ENCODE measurements around the gene PNPT1.
"Not testable (repeated sequence)": the region's sequence is repeated elsewhere in the genome, so short reads cannot be mapped to it uniquely, and the experiment has no call there.

PNPT1 gene

DNA sequence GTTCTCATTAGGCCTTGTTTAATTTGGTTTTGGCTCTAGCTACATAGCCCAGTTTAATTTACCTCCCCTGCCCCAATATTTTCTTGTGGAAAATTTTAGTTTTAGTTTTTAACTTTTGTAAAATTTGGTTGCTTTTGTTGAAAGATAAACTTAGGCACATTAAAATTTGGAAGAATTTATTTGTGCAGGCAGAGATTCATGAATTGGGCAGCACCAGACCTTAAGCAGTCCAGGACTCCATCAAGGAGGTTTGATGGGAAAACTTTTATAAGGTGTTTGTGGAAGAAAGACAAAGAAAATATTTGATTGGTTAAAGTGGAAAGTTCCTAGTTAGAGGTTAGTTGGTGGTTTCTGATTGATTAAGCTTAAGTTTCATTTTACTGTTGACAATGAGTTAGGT, 16.4 kb upstream of the PNPT1 start:
- no peak overlapping the region for H3K27ac Mint-ChIP-seq

DNA sequence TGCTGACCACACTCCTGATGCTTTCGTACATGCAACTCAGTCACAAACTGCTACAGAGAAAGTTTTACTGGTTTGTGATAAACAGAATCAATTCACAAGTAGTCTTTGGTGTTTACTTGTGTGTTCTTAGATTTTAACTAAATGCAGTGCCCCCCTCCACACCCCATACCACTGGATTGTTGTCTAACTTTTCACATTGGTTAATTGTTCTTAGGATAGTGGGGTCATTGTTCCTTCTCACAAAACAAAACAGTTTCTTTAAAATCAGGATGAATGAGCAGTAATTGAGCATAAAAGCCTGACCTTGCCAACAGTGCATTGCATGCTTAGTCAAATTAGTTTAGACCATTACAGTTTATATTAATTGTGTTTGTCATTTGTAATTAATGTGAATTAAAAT, 14.1 kb upstream of the PNPT1 start:
- Mint-ChIP-seq H3K27ac (no peak overlapping the region), H3K9me3 (no peaks in the 10 kb centered on the region), H3K4me1 (no peaks in the 10 kb centered on the region), H3K27me3 (peaks cover 12% of the 10 kb centered on the region), H3K36me3 (ENCODE audit: low read depth) (no peaks in the 10 kb centered on the region), H3K4me3 (no peak overlapping the region)
- ATAC-seq = no peak
- DNase-seq = no peak

More for the DNA sequence above, 16.4 kb upstream of the PNPT1 start:
- ATAC-seq = no peak
- Mint-ChIP-seq H3K27me3 (peaks cover 9% of the 10 kb centered on the region), H3K4me1 (no peaks in the 10 kb centered on the region), H3K9me3 (no peaks in the 10 kb centered on the region), H3K36me3 (ENCODE audit: low read depth) (no peaks in the 10 kb centered on the region), H3K4me3 (no peak overlapping the region)
- no peak for DNase-seq

DNA sequence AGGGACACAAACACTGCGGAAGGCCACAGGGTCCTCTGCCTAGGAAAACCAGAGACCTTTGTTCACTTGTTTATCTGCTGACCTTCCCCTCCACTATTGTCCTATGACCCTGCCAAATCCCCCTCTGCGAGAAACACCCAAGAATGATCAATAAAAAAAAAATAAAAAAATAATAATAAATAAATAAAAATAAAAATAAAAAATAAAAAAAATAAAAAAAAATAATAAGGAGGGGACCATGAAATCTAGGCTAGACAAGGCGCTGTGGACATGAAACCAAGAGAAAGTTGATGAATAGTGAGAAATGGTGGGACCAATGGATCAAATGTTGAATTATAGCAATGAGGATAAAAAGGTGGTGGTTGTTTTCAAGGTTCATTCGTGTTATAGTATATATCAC, 12.6 kb upstream of the PNPT1 start:
- not testable (repeated sequence) for ATAC-seq; H3K9me3 Mint-ChIP-seq; H3K4me3 Mint-ChIP-seq; H3K4me1 Mint-ChIP-seq; H3K36me3 Mint-ChIP-seq (ENCODE audit: low read depth); DNase-seq; H3K27ac Mint-ChIP-seq
- H3K27me3 Mint-ChIP-seq = peaks cover 12% of the 10 kb centered on the region

DNA sequence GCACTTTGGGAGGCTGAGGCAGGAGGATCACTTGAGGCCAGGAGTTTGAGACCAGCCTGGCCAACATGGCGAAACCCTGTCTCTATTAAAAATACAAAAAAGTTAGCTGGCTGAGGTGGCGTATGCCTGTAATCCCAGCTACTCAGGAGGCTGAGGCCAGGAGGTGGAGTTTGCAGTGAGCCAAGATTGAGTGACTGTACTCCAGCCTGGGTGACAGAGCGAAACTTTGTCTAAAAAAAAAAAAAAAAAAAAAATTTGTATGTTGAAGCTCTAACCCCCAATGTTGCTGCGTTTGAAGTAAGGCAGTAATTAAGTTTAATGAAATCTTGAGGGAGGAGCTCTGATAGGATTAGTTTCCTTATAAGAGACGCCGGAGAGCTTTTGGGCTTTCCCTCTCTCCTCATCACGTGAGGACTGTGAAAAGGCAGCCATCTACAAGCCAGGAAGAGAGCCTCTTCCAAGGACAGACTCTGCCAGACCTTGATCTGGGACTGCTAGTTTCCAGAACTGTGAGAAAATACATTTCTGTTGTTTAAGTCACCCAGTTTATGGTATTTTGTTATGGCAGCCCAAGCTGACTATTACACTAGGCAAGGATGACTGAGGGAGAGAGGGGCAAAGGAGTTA, 11.5 kb upstream of the PNPT1 start:
- Mint-ChIP-seq H3K27ac (no peak overlapping the region), H3K27me3 (peaks cover 19% of the 10 kb centered on the region), H3K9me3 (no peaks in the 10 kb centered on the region), H3K4me3 (no peak overlapping the region), H3K36me3 (ENCODE audit: low read depth) (no peaks in the 10 kb centered on the region), H3K4me1 (no peaks in the 10 kb centered on the region)
- DNase-seq (no peak), ATAC-seq (no peak)

DNA sequence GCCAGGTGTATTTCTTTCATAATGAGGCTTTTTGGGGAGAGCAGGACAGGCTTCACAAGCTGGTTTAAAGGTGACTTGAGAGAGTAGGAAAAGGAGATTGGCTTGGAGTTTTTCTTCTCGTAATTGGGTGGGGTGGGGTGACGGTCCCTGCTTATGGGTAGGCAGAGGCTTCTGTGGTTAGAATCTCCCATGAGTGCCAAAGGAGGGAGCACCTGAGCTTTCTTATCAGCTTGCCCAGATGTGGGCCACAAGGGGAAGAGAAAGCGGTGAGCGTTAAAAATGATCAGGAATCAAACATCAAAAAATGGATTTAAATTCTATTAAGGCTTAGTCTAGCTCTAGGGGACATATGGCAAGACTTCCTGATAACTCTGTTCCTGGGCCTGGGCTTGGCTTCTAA, 9.7 kb upstream of the PNPT1 start:
- no peak for ATAC-seq
- Mint-ChIP-seq H3K9me3 (no peaks in the 10 kb centered on the region), H3K27me3 (peaks cover 14% of the 10 kb centered on the region), H3K4me1 (no peaks in the 10 kb centered on the region), H3K36me3 (ENCODE audit: low read depth) (no peaks in the 10 kb centered on the region), H3K27ac (no peak overlapping the region), H3K4me3 (no peak overlapping the region)
- DNase-seq = no peak

DNA sequence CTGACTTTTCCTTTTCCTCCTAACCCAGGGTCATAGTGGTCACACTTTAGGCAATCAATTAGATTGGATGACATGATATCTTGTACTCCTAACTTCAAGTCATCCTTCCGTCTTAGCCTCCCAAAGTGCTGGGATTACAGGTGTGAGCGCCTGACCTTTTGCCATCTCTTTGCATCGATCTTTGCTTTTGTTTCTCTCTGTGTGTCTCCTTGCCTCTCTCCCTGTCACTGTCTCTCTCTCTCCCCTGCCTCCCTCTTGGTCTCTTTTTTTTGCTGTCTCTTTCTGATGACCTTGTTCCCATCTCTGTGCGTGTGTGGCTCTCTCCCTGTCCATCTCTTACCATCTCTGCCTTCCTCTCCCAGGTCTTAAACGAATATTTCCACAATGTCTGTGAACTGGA, 904 bp downstream of the PNPT1 start:
- H3K4me1 Mint-ChIP-seq = peaks cover 45% of the 10 kb centered on the region
- H3K27ac Mint-ChIP-seq = peak overlapping the region; percentile 97
- not testable (repeated sequence) for H3K27me3 Mint-ChIP-seq, ATAC-seq, H3K9me3 Mint-ChIP-seq, DNase-seq
- H3K36me3 Mint-ChIP-seq (ENCODE audit: low read depth) = peaks cover 35% of the 10 kb centered on the region
- peak overlapping the region; percentile 96 for H3K4me3 Mint-ChIP-seq

DNA sequence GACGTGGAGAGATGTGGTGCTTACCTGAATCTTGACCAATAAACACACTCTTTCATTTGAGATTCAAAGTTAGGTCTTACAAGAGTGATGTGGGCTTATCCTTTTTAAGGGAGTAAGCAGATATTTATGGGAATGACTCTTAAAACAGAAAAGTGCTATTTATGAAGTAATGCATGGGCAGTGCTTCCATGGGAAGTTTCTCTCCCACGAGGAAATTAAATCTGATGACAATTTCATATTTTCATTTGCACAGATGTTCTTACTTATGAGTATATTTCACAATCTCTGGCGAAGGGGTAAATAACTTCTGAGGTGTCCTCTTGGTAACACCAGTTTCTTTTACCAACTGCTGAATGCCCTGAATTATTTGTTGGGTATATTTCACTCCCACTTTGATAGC, 21.0 kb downstream of the PNPT1 start:
- ATAC-seq = no peak
- DNase-seq = no peak
- Mint-ChIP-seq H3K9me3 (no peaks in the 10 kb centered on the region), H3K4me1 (no peaks in the 10 kb centered on the region), H3K27me3 (no peaks in the 10 kb centered on the region), H3K36me3 (ENCODE audit: low read depth) (peaks cover 38% of the 10 kb centered on the region), H3K4me3 (no peak overlapping the region), H3K27ac (no peak overlapping the region)

DNA sequence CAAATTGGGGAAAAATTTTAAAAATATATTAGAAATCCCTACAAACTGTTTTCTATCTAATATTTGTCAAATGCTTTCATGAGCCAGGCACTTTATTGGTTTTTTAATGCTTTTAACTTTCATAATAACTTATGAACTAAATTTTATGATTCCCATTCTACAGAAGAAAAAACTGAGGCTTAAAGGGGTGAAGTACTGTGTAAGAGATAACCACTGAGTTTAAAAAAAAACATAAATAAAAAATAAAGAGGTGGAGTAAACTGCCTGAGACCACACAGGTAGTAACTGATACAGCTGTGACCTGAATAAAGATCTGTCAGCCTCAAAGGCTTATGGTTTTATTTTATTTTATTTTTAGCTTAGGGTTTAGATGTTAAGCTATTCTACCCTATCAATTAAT, 24.7 kb downstream of the PNPT1 start:
- no peak overlapping the region for H3K27ac Mint-ChIP-seq
- no peak for ATAC-seq
- H3K36me3 Mint-ChIP-seq (ENCODE audit: low read depth) = peaks cover 36% of the 10 kb centered on the region

DNA sequence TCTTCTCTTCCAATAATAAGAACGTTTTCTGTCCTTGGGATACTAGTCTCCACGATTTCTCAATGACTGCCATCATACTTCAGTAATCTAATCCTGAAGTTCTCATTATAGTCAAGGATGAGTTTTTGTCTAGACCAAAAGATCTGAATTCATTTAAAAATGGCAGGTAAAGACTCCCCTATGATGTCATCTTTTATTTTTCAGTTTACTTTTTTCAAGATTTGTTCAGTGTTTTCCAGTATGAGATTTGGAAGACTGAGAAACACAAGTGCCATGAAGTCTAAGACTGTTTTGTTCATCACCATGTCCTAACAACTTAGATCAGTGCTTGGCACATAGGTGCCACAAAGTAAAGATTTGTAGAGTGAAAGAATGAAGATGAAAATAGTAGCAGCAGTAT, 40.4 kb downstream of the PNPT1 start:
- H3K36me3 Mint-ChIP-seq (ENCODE audit: low read depth) = peaks cover 55% of the 10 kb centered on the region
- H3K9me3 Mint-ChIP-seq = no peaks in the 10 kb centered on the region
- ATAC-seq = no peak
- no peak for DNase-seq
- H3K4me3 Mint-ChIP-seq = no peak overlapping the region
- H3K27ac Mint-ChIP-seq = no peak overlapping the region
- H3K4me1 Mint-ChIP-seq = no peaks in the 10 kb centered on the region
- no peaks in the 10 kb centered on the region for H3K27me3 Mint-ChIP-seq

More for the DNA sequence above, 24.7 kb downstream of the PNPT1 start:
- Mint-ChIP-seq H3K9me3 (no peaks in the 10 kb centered on the region), H3K4me1 (no peaks in the 10 kb centered on the region), H3K27me3 (no peaks in the 10 kb centered on the region), H3K4me3 (no peak overlapping the region)
- no peak for DNase-seq

DNA sequence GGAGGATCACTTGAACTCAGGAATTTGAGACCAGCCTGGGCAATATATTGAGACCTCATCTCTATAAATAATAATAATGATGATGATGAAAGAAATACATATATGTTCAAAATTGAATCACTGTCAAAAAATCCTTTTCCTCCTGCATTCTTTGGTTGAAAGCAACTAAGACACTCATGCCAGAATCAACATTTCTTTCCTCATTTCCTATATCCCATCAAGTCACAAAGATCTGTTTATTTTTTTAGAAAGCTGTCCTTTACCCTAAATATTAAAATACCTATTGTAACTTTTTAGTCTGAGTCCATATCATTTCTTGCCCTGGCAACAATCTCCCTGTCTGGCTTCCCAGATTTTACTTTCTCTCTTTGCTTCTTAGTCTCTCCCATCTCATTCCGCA, 44.4 kb downstream of the PNPT1 start:
- H3K27ac Mint-ChIP-seq = no peak overlapping the region
- no peak overlapping the region for H3K4me3 Mint-ChIP-seq
- DNase-seq (no peak), ATAC-seq (no peak)
- H3K36me3 Mint-ChIP-seq (ENCODE audit: low read depth) = peaks cover 40% of the 10 kb centered on the region
- no peaks in the 10 kb centered on the region for H3K9me3 Mint-ChIP-seq
- no peaks in the 10 kb centered on the region for H3K4me1 Mint-ChIP-seq
- no peaks in the 10 kb centered on the region for H3K27me3 Mint-ChIP-seq

DNA sequence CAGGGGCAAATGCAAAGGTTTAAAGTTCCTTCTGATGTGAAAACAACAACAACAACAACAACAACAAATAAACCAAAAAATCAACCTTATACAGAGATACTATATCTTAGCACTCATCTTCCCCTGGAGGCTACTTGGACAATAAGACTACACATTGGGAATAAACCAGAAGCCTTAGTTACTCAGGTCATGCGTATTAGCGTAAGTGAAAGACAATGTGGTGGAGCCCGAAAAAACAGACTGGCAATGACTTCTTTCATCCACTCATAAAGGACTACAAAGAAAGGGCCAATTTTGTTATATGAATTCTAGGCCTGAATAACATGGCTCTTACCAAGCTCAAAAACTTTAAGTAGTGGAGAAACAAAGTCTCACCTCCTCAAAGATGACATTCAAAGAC, 56.8 kb downstream of the PNPT1 start:
- no peak overlapping the region for H3K27ac Mint-ChIP-seq
- no peaks in the 10 kb centered on the region for H3K9me3 Mint-ChIP-seq
- DNase-seq (no peak), ATAC-seq (no peak)
- no peaks in the 10 kb centered on the region for H3K27me3 Mint-ChIP-seq
- peaks cover 46% of the 10 kb centered on the region for H3K36me3 Mint-ChIP-seq (ENCODE audit: low read depth)
- H3K4me3 Mint-ChIP-seq = no peak overlapping the region
- no peaks in the 10 kb centered on the region for H3K4me1 Mint-ChIP-seq

DNA sequence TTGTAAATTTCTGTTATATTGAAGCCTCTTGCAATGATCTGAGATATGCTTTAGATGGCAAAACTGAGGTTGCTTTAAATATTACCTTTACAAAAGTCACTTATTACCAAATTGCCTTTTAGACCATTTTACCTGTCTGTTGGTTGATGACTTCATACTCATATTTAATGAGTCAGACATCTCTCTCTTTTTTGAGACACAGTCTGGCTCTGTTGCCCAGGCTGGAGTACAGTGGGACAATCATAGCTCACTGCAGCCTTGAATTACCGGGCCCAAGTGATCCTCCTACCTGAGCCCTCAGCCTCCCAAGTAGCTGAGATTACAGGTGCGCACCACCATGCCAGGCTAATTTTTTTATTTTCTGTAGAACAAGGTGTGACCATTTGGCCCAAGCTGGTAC, 64.7 kb downstream of the PNPT1 start:
- Mint-ChIP-seq H3K27ac (no peak overlapping the region), H3K4me1 (peaks cover 21% of the 10 kb centered on the region), H3K27me3 (no peaks in the 10 kb centered on the region), H3K36me3 (ENCODE audit: low read depth) (peaks cover 37% of the 10 kb centered on the region), H3K4me3 (no peak overlapping the region), H3K9me3 (no peaks in the 10 kb centered on the region)
- DNase-seq = no peak
- peak; percentile 40 for ATAC-seq

DNA sequence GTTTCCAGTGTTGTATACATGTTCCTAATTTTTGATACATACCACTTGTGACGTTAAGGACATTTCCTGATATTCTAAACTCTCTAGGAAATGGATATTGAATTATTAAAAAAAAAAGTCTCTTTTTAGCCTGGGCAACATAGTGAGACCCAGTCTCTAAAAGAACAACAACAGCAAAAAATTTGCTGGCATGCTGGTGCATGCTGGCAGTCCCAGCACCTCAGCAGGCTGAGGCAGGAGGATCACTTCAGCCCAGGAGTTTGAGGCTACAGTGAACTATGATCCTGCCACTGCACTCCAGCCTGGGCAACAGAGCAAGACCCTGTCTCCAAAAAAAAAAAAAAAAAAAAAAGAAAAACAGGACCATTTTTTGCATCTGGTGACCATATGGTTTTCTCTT, 65.7 kb downstream of the PNPT1 start:
- DNase-seq (no peak), ATAC-seq (no peak)
- no peak overlapping the region for H3K27ac Mint-ChIP-seq
- no peaks in the 10 kb centered on the region for H3K9me3 Mint-ChIP-seq
- no peak overlapping the region for H3K4me3 Mint-ChIP-seq
- peaks cover 41% of the 10 kb centered on the region for H3K36me3 Mint-ChIP-seq (ENCODE audit: low read depth)
- H3K27me3 Mint-ChIP-seq = no peaks in the 10 kb centered on the region
- peaks cover 31% of the 10 kb centered on the region for H3K4me1 Mint-ChIP-seq

DNA sequence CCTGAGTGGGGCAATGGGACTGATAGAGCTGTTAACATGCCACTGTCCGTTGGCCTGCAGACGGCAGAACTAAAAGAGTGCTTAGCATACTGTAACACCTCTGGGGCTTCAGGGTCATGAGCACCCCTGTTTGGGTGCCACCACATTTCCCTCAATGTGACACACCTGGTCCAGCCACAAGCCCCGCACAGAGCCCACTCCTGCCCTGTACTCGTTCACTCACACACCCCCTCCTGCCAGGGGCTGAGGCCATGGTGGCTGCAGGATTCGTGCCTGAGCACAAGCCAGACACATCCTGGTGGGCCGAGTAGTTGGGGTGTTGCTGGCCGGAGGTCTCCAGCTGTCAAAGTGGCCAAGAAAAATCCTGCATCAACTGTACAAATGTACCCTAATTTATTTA, 71.8 kb downstream of the PNPT1 start:
- Mint-ChIP-seq H3K9me3 (no peaks in the 10 kb centered on the region), H3K4me1 (peaks cover 57% of the 10 kb centered on the region), H3K36me3 (ENCODE audit: low read depth) (peaks cover 29% of the 10 kb centered on the region), H3K4me3 (no peak overlapping the region), H3K27me3 (no peaks in the 10 kb centered on the region), H3K27ac (no peak overlapping the region)
- no peak for DNase-seq
- ATAC-seq = no peak

DNA sequence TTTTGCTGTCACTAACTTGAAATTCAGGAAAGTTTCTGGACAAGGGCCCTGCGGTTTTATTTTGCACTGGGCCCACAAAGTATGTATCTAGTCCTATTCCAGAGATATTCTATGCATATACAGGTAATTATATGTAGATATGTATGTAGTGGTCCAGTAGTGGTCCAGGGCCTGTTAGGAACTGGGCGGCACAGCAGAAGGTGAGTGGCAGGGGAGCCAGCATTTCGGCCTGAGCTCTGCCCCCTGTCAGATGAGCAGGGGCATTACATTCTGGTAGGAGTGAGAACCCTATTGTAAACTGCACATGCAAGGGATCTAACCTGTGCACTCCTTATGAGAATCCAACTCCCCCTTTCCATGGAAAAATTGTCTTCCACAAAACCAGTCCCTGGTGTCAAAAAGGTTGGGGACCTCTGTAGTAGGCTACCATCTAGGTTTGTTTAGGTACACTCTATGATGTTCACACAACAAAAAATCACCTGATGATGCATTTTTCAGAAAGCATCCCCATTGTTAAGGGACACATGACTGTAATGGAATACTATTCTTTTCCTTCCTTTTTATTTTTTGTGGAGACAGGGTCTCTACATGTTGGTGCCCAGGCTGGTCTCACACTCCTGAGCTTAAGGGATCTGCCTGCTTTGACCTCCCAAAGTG, 73.4 kb downstream of the PNPT1 start:
- Mint-ChIP-seq H3K27ac (peak overlapping the region; percentile 54), H3K9me3 (no peaks in the 10 kb centered on the region), H3K4me3 (no peak overlapping the region), H3K4me1 (peaks cover 51% of the 10 kb centered on the region), H3K27me3 (no peaks in the 10 kb centered on the region), H3K36me3 (ENCODE audit: low read depth) (peaks cover 22% of the 10 kb centered on the region)
- DNase-seq (peak; percentile 16), ATAC-seq (no peak)
